Activated CD4-positive, alpha-beta memory T cell treated with anti-CD3 and anti-CD28 coated beads, Interleukin-2, amount 10 ng/mL, durations not matched to agents 7 days and 5 days (primary cell): Measurements from ENCODE around the gene CENPU. TPM values are rescaled to one million over a fixed set of nuclear protein-coding genes. Genes with fewer than 3 reads are reported as not detected.
"Not testable (repeated sequence)": the region's sequence is repeated elsewhere in the genome, so short reads cannot be mapped to it uniquely, and the experiment has no call there.

Source experiments
- CTCF ChIA-PET: fragments of 350-600 bp; sonication (Branson Sonifier 250); formaldehyde crosslinking; loops from one replicate; lab custom pipeline; 2021; ENCODE audit warnings: antibody characterized with exemption, inconsistent platforms; lab: Charles Lee
- POLR2A ChIA-PET: fragments of 350-600 bp; sonication (Branson Sonifier 250); formaldehyde crosslinking; loops from one replicate; lab custom pipeline; 2021; ENCODE audit warnings: antibody characterized with exemption; lab: Charles Lee
- DNase-seq: peaks from one replicate; pipeline ENCODE4 v3.0.0-alpha.2; 2020
- H3K27ac Mint-ChIP-seq: one replicate; pipeline ENCODE4 v1.8.0; 2021; ENCODE audit warnings: mild to moderate bottlenecking, mixed read lengths
- H3K27me3 Mint-ChIP-seq: one replicate; pipeline ENCODE4 v1.8.0; 2021; ENCODE audit warnings: mixed read lengths
- H3K36me3 Mint-ChIP-seq: one replicate; pipeline ENCODE4 v1.8.0; 2021; ENCODE audit warnings: low read depth, mixed read lengths
- H3K4me1 Mint-ChIP-seq: one replicate; pipeline ENCODE4 v1.8.0; 2021; ENCODE audit warnings: mixed read lengths
- H3K4me3 Mint-ChIP-seq: one replicate; pipeline ENCODE4 v1.8.0; 2021; ENCODE audit warnings: mild to moderate bottlenecking, mixed read lengths
- H3K9me3 Mint-ChIP-seq: one replicate; pipeline ENCODE4 v1.8.0; 2021; ENCODE audit warnings: mixed read lengths
- total RNA-seq, 2 experiments: library from RNA; stranded (reverse); gene quantifications; one replicate each; pipeline ENCODE4 v1.2.3, GENCODE V29; 2021

Gene CENPU
- total RNA-seq, 2 experiments from 2014 or later = 69.6 to 69.7 TPM

- ChIA-PET POLR2A (interaction anchor here (2.5 kb wide), 1 partner anchor 13 kb away, joined by 10 read pairs; the partner anchor contains the start of gene CENPU), CTCF (interaction anchor here (1.1 to 2.4 kb wide), 2 partner anchors 260 to 483 kb away, joined by 3 to 14 read pairs; no protein-coding TSS in a partner anchor)
- no peak overlapping the region for H3K27ac Mint-ChIP-seq
Observed at GRCh38 chr4:184747034-184747830, 13.3 kb upstream of the CENPU start.

DNA sequence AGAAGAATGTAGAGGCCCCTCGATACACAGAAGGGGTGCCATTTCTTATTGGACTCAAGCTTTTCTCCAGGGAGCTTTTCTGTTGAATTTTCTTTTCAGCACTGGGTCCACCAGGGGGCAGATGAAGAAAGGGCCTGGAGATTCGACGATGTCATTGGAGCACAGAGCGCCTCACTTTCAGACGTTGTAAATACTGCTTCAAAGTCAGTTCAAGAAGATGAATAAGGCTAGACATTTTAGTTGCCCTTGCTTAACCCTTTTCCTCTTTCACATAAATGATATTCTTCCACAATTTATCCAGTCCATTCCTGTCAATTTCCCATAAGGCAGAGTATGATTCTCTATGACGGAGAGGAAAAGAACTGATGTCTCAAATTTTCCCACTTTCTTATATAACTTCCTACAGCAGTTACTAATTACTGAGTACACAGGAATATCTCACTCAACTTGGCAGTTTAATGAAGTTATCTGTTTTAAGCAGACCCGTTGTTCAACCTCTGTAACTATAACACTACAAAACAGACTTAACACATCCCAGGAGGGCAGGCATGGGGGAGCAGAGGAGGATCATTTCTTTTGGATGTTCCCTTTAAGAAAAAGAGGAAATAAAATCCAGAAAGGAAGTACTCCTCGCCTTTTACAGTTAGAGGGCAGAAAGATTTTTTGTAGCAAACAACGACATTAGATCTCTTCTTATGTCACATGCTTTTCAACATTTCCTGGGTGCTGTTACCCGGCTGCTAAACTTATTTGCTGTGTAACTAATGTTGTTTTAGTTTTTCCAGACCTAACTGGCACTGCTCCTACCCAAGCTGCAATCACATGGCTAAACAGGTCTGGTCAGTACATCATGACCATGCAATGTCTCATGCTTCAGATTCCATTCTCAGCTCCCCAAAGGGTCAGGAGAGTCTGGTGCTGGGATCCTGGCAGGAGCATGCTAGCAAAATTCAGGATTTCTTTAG lies 12.2 kb upstream of the CENPU start:
- no peak overlapping the region for H3K27ac Mint-ChIP-seq
- CTCF ChIA-PET = interaction anchor here (0.7 to 2.4 kb wide), 22 partner anchors 8 to 482 kb away, joined by 3 to 14 read pairs (median 3); partner anchors contain the start of gene CENPU
- H3K4me3 Mint-ChIP-seq = no peak overlapping the region
- DNase-seq = peak; percentile 71
- H3K9me3 Mint-ChIP-seq = no peaks in the 10 kb centered on the region
- H3K4me1 Mint-ChIP-seq = peaks cover 5% of the 10 kb centered on the region
- H3K36me3 Mint-ChIP-seq = no peaks in the 10 kb centered on the region
- POLR2A ChIA-PET = interaction anchor here (0.8 to 2.5 kb wide), 5 partner anchors 12 to 482 kb away, joined by 3 to 10 read pairs (median 3); partner anchors contain the start of gene CENPU
- H3K27me3 Mint-ChIP-seq = no peaks in the 10 kb centered on the region

More at GRCh38 chr4:184747034-184747830, 13.3 kb upstream of the CENPU start:
- Mint-ChIP-seq H3K4me3 (no peak overlapping the region), H3K4me1 (peaks cover 5% of the 10 kb centered on the region), H3K9me3 (no peaks in the 10 kb centered on the region), H3K27me3 (no peaks in the 10 kb centered on the region), H3K36me3 (no peaks in the 10 kb centered on the region)
- no peak for DNase-seq

GRCh38 chr4:184744236-184744635 lies 10.3 kb upstream of the CENPU start:
- Mint-ChIP-seq H3K27me3 (no peaks in the 10 kb centered on the region), H3K36me3 (no peaks in the 10 kb centered on the region), H3K9me3 (no peaks in the 10 kb centered on the region), H3K4me1 (peaks cover 14% of the 10 kb centered on the region), H3K4me3 (no peak overlapping the region), H3K27ac (no peak overlapping the region)
- no peak for DNase-seq
- ChIA-PET POLR2A (no interaction called here), CTCF (no interaction called here)

DNA sequence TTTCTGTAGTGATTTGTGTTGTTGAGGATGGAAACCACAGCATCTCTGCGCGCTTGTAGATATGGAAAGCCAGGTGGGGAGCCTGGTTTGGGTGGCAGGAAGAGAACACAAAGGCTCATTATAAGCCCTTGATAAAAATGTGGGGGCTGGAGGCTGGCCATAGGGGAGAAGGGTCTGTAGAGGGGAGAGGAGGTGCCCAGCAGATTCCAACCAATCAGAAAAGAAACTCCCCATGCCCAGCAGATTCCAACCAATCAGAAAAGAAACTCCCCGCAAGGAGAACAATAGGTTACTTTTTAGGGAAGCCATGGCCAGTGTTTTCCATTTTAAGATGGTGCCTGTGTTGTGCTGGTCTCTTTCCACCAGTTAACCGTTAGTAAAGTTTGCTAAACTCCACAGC lies 9.8 kb upstream of the CENPU start:
- no peak for DNase-seq
- no peak overlapping the region for H3K4me3 Mint-ChIP-seq
- H3K27me3 Mint-ChIP-seq = no peaks in the 10 kb centered on the region
- H3K27ac Mint-ChIP-seq = no peak overlapping the region
- H3K9me3 Mint-ChIP-seq = no peaks in the 10 kb centered on the region
- ChIA-PET CTCF (interaction anchor here (1.2 kb wide), 1 partner anchor 9 kb away, joined by 5 read pairs; the partner anchor contains the start of gene CENPU), POLR2A (interaction anchor here (1.2 kb wide), 1 partner anchor 9 kb away, joined by 3 read pairs; the partner anchor contains the start of gene CENPU)
- no peaks in the 10 kb centered on the region for H3K36me3 Mint-ChIP-seq
- peaks cover 14% of the 10 kb centered on the region for H3K4me1 Mint-ChIP-seq

GRCh38 chr4:184741651-184742050 lies 7.8 kb upstream of the CENPU start:
- DNase-seq, H3K4me3 Mint-ChIP-seq, H3K36me3 Mint-ChIP-seq, H3K27ac Mint-ChIP-seq, H3K27me3 Mint-ChIP-seq, H3K9me3 Mint-ChIP-seq: not testable (repeated sequence)
- POLR2A ChIA-PET = interaction anchor here (1.1 to 1.9 kb wide), 3 partner anchors 7 to 92 kb away, joined by 4 to 9 read pairs (median 5); partner anchors contain the start of genes CASP3, CENPU and PRIMPOL
- CTCF ChIA-PET = interaction anchor here (1.4 to 2.3 kb wide), 2 partner anchors 83 to 477 kb away, joined by 3 to 7 read pairs; no protein-coding TSS in a partner anchor
- H3K4me1 Mint-ChIP-seq = peaks cover 14% of the 10 kb centered on the region

DNA sequence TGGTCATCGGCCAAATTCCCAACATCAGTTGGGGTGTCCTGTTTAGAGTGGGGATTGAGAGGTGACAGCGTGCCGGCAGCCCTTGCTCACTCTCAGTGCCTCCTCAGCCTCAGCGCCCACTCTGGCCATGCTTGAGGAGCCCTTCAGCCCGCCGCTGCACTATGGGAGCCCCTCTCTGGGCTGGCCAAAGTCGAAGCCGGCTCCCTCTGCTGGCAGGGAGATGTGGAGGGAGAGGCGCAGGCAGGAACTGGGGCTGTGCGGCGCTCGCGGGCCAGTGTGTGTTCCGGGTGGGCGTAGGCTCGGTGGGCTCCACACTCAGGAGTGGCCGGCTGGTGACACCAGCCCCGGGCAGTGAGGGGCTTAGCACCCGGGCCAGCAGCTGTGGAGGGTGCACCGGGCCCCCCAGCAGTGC lies 7.1 kb upstream of the CENPU start:
- H3K27ac Mint-ChIP-seq = no peak overlapping the region
- ChIA-PET POLR2A (interaction anchor here (1.3 to 1.9 kb wide), 2 partner anchors 8 to 92 kb away, joined by 5 to 9 read pairs; partner anchors contain the start of genes CASP3 and PRIMPOL), CTCF (interaction anchor here (1.4 to 2.3 kb wide), 2 partner anchors 84 to 477 kb away, joined by 3 to 7 read pairs; no protein-coding TSS in a partner anchor)
- H3K27me3 Mint-ChIP-seq = no peaks in the 10 kb centered on the region
- no peaks in the 10 kb centered on the region for H3K36me3 Mint-ChIP-seq
- H3K4me1 Mint-ChIP-seq = peaks cover 13% of the 10 kb centered on the region
- no peak overlapping the region for H3K4me3 Mint-ChIP-seq
- H3K9me3 Mint-ChIP-seq = no peaks in the 10 kb centered on the region
- DNase-seq = no peak

DNA sequence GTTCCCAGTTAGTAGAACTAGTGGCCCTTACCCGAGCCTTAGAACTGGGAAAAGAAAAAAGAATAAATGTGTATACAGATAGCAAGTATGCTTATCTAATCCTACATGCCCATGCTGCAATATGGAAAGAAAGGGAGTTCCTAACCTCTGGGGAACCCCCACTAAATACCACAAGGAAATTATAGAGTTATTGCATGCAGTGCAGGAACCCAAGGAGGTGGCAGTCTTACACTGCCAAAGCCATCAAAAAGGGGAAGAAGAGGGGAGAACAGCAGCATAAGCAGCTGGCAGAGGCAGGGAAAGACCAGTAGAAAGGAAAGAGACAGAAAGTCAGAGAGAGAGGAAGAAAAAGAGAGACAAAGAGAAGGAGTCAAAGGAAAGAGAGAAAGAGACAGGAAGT lies 5.7 kb upstream of the CENPU start:
- H3K4me1 Mint-ChIP-seq = peaks cover 13% of the 10 kb centered on the region
- CTCF ChIA-PET, H3K27me3 Mint-ChIP-seq, H3K27ac Mint-ChIP-seq, POLR2A ChIA-PET, H3K36me3 Mint-ChIP-seq, DNase-seq, H3K9me3 Mint-ChIP-seq, H3K4me3 Mint-ChIP-seq: not testable (repeated sequence)

DNA sequence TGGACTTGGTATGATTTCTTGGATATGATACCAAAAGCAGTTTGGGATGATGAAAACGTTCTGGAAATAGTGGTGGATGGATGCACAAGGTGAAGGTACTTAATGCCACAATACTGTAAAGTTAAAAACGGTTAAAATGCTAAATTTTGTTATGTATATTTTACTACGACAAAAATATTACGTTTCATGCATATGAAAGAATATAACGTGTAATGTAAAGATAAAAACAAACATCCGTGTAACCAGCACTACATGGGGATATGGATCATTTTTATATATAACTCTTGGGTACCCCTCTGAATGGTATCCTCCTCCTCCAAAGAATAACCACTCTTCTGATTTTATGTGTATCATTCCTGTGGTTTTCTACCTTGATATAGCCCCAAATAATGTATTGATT lies 862 bp upstream of the CENPU start:
- ChIA-PET POLR2A (interaction anchor here (0.7 to 5.2 kb wide), 40 partner anchors 7 to 1291 kb away, joined by 3 to 103 read pairs (median 7); partner anchors contain the start of genes ACSL1, CASP3, CDKN2AIP and IRF2), CTCF (interaction anchor here (0.6 to 4.4 kb wide), 12 partner anchors 8 to 470 kb away, joined by 3 to 31 read pairs (median 5); partner anchors contain the start of genes CASP3 and PRIMPOL)
- H3K9me3 Mint-ChIP-seq = no peaks in the 10 kb centered on the region
- H3K36me3 Mint-ChIP-seq = peaks cover 23% of the 10 kb centered on the region
- H3K27me3 Mint-ChIP-seq = no peaks in the 10 kb centered on the region
- peak overlapping the region; percentile 100 for H3K4me3 Mint-ChIP-seq
- H3K4me1 Mint-ChIP-seq = peaks cover 43% of the 10 kb centered on the region
- peak overlapping the region; percentile 95 for H3K27ac Mint-ChIP-seq
- DNase-seq = no peak

DNA sequence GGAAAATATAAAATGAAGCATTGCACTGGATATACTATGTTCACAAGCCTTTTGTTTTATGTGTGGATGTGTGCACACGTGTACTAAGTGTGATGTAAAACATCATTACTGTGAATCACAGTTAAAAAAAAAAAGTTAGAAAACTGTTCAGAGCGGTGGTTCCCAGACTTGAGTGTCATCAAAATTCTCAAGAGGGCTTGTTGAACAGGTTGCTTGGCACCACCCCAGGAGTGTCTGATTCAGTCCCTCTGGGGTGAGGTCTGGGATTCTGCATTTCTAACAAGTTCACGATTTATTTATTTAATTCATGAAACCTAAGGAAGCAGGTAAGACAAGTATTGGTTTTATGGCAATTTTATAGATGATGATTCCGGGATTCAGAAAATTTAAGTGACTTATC lies 1.8 kb downstream of the CENPU start:
- H3K27me3 Mint-ChIP-seq = no peaks in the 10 kb centered on the region
- H3K36me3 Mint-ChIP-seq = peaks cover 42% of the 10 kb centered on the region
- peaks cover 45% of the 10 kb centered on the region for H3K4me1 Mint-ChIP-seq
- POLR2A ChIA-PET = interaction anchor here (0.7 to 5.2 kb wide), 18 partner anchors 10 to 468 kb away, joined by 3 to 103 read pairs (median 14); partner anchors contain the start of genes ACSL1, CASP3 and PRIMPOL
- peak overlapping the region; percentile 55 for H3K27ac Mint-ChIP-seq
- H3K9me3 Mint-ChIP-seq = no peaks in the 10 kb centered on the region
- no peak for DNase-seq
- peak overlapping the region; percentile 100 for H3K4me3 Mint-ChIP-seq
- CTCF ChIA-PET = interaction anchor here (2.5 to 4.4 kb wide), 3 partner anchors 10 to 467 kb away, joined by 8 to 31 read pairs (median 29); partner anchors contain the start of genes CASP3 and PRIMPOL

DNA sequence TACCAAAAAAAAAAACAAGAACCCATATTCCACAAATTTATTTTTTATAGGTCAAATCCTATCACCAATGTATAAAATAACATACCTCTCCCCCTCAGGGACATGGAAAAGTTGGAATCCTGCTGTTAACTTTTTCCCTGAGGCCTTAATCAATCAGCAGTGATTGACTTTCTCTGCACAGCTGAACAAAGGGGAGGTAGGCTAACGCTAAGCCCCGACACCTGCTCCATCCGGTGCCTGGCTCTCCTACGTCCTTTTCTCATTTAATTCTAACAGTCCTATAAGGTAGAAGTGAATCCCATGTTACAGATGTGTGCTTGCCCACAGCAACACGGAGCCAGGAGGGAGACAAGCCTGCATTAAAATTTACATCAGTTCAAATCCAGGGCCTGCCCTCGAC lies 2.8 kb downstream of the CENPU start:
- H3K4me1 Mint-ChIP-seq = peaks cover 48% of the 10 kb centered on the region
- ChIA-PET CTCF (interaction anchor here (0.8 to 4.4 kb wide), 3 partner anchors 8 to 467 kb away, joined by 3 to 29 read pairs (median 9); partner anchors contain the start of genes CASP3 and PRIMPOL), POLR2A (interaction anchor here (0.7 to 1.8 kb wide), 3 partner anchors 11 to 84 kb away, joined by 4 to 5 read pairs (median 4); no protein-coding TSS in a partner anchor)
- peaks cover 50% of the 10 kb centered on the region for H3K36me3 Mint-ChIP-seq
- DNase-seq = no peak
- no peak overlapping the region for H3K4me3 Mint-ChIP-seq
- H3K27ac Mint-ChIP-seq = no peak overlapping the region
- H3K9me3 Mint-ChIP-seq = no peaks in the 10 kb centered on the region
- H3K27me3 Mint-ChIP-seq = no peaks in the 10 kb centered on the region

DNA sequence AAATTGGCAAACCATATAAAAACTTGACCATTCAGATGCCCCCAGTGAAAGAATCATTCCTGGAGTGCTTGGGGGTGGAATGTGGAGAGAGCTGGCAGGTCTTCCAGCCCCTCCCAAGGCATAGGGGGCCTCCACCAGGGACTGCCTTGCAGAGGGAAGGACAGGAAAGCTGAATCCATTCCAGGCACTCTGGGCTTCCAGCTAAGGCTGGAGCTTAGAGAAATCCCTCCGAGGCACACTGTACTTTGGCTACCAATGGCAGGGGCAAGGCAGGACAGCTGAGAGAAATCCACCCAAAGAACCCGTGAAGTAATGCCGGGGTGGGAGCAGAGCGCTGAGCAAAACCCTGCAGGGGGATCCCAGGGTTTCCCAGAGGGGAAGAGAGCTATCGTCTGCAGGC lies 4.0 kb downstream of the CENPU start:
- no peak overlapping the region for H3K4me3 Mint-ChIP-seq

More for the DNA sequence above, 4.0 kb downstream of the CENPU start:
- no peak for DNase-seq
- H3K27ac Mint-ChIP-seq = no peak overlapping the region
- H3K9me3 Mint-ChIP-seq = no peaks in the 10 kb centered on the region
- POLR2A ChIA-PET = interaction anchor here (1.1 to 1.8 kb wide), 3 partner anchors 10 to 255 kb away, joined by 4 read pairs; partner anchors contain the start of gene IRF2
- CTCF ChIA-PET = interaction anchor here (2.1 kb wide), 1 partner anchor 466 kb away, joined by 9 read pairs; no protein-coding TSS in a partner anchor
- peaks cover 51% of the 10 kb centered on the region for H3K4me1 Mint-ChIP-seq
- H3K27me3 Mint-ChIP-seq = no peaks in the 10 kb centered on the region
- H3K36me3 Mint-ChIP-seq = peaks cover 57% of the 10 kb centered on the region
